ENCODE results near the gene CAPN8.

Gene CAPN8

DNA sequence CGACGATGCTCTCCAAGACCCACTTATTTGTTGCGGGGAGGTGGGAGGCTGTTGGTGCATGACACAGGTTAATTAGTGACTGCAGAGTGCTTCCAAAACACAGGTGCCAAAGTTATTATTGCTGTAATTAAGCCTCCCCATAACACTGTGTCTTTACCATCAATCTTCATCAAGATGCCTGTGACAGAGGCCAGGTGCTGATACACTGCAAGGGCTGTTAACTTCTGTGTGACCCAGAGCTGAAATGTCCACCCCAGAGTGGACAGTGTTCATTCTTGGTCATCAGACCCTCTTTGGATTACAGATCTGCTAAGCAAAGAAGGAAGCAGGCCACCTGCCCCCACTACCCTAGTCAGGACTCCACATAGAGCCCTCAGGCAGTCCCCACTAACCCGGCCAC is 55.5 kb downstream of the CAPN8 start:
- no peak for FAIRE-seq

DNA sequence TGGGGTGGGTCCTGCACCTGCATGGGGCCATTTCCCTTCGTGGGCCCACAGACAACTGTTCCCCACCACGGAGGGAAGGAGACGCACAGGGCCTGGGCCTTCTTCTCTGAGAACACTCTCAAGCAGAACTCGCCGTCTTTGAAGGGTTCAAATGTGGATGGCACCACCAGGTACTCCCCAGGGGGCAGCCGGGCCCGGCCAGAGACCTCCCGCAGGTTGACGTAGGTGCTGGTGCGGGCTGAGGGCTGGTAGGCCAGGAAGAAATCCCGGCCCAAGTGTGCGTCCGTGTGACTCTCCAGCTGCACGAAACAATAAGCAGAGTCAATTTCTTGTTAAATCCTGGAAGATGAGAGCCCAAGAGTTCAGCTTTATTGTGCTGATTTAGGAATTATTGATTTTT is 56.4 kb downstream of the CAPN8 start:
- no peak for FAIRE-seq

- no peak for FAIRE-seq
Observed at GRCh38 chr1:223558512-223558911, 107.0 kb downstream of the CAPN8 start.

DNA sequence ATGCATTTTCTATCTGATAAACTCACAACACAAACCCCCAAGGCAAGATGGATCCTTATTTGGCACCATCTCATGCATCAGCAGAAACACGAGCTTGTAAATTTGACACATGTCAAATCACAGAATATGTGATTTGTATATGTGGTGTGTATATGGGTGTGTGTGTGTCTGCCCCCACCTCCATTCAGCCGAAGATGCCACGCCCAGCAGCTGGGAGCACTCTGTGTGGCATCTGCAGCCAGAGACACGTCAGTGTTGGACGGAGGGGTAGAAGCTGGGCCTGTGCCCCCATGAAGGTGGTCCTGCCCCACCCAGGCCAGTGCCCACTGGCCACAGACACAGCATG is 108.4 kb downstream of the CAPN8 start:
- no peak for FAIRE-seq

DNA sequence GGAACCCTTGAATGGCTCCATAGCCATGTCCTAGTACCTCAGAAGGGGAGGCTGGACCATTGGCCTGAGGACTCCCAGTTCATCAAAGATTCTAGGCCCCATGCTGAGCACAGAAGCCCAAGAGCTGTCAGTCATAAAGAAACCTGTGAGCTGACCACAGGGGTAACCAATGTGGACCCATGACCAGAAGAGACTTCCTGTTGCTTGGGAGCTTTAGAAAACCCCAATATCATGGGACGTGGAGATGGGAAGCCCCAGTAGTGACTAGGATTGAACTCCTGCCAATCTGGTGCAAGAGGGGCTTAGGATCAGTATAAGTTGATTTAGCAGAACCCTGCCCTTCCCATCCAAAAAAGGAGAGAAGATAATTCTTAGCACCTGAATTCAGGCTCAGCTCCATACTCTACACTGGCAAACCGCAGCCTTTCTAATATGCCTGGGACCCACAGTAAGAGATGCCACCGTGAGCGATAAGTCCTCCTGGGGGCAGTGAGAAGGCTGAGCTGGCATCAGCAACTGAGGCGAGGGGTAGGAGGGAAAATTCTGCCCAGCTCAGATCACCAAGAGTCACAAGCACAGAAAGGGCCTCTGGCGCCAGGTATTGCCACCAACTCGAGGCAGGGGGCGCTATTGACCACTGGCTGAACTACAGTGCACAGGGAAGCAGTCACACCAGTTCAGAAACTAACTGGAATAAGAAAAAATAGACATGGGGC is 108.9 kb downstream of the CAPN8 start:
- no peak for FAIRE-seq

GRCh38 chr1:223553957-223554356 is 111.5 kb downstream of the CAPN8 start:
- FAIRE-seq: no peak

DNA sequence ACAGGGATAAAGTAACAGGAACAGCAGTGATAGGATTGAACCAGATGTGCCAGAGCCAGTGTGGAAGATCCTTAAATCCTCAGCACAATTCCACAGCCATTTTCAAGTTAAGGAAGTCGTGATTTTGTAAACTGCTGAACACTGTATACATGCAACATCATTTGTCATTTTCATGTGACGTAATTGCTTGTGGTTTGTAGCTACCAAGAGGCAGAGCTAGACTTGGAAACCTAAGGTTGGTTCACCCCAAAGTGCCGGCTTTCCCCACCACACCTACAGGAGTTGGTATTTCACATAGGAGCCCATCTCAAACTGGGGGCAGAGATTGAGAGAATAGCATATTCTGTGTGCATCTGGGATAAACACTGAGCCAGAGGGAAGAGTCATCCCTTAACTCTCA is 113.9 kb downstream of the CAPN8 start:
- FAIRE-seq: no peak

GRCh38 chr1:223549740-223550139 is 115.8 kb downstream of the CAPN8 start:
- no peak for FAIRE-seq

DNA sequence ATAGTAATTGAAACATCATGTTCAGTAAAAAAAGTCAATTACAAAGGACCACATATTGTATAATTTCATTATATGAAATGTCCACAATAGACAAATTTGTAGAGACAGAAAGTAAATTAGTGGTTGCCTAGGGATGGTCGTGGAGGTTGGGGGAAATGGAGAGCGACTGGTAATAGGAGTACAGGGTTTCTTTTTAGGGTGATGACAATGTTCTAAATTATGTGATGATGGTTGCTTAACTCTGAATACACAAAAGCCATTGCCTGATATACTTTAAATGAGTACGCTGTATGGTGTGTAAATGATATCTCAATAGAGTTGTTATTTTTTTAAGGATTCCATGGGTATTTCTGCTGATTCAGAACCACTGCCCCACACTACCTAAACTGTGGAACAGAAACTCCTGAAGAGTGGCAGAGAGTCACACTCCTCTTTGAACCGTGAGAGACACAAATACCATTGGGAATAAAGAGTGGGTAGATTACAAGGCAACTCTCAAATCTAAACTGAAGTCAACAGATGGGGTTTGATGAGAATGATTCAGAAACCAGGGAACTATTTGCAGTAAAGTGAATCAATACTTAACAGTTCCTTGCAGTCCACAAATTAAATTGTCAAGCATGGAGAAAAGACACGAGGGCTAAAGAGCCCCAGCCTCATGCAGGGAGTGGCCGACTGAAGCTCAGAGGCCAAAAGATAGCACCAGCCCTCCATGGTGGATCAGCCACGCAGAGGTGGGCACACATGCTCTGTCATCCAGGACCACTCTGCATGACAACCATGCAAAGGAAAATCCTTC is 118.0 kb downstream of the CAPN8 start:
- FAIRE-seq: no peak

GRCh38 chr1:223545343-223545742 is 120.2 kb downstream of the CAPN8 start:
- FAIRE-seq: no peak

DNA sequence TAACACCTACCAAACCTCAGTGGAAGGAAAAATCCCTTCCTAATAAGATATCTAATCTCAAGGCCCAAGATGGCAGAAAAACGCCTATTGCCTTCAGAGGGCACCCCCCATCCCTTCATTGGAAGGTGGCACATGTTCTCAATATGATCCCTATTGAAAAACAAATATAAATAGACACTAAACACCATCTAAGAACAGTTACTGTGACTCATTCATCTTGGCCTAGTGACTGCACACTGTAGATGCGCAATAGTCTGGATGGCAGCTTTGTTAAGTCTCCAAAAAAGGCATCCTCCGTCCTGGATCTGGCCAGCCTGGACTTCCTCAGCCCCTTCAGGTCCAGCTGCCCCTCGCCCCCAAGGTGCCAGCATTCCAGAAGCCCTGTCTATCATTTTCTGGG is 121.9 kb downstream of the CAPN8 start:
- no peak for FAIRE-seq

DNA sequence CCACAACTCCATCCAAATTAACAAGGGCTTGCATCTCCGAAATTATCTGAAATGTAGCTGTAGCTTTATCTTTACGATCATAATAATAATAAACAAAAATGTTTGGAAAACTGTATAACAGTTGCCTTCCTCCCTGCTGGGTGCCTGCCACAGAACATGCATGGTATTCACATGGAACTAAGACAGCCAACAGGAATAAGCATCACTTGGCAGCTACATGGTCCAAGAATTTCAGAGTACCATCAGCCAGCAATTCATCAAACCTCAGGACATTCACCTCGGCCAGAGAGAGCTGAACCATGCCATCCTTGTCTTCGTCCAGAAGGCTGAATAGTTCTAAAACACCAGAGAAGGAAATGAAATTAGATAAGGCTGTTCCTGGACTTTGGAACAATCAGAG is 122.7 kb downstream of the CAPN8 start:
- FAIRE-seq: no peak

- no peak for FAIRE-seq
Observed at GRCh38 chr1:223540485-223541106, 124.9 kb downstream of the CAPN8 start.

DNA sequence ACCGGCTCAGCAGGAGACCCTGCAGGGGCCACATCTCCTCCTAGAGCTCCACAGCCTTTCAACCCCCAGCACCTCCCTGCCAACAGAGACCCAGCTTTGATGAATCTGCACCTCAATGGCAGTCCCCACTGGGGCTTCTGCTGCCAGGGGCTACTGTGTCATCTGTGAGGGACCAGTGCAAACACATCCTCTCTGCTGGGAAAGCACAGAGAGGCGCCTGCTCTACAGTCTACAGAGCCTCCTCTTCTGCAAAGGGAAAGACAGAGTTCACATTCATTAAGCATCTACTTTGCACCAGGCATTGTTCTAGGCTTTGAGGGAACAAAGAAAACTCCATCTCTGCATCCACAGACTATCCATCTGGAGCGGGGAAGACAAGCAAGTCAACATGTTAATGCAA is 125.8 kb downstream of the CAPN8 start:
- no peak for FAIRE-seq

DNA sequence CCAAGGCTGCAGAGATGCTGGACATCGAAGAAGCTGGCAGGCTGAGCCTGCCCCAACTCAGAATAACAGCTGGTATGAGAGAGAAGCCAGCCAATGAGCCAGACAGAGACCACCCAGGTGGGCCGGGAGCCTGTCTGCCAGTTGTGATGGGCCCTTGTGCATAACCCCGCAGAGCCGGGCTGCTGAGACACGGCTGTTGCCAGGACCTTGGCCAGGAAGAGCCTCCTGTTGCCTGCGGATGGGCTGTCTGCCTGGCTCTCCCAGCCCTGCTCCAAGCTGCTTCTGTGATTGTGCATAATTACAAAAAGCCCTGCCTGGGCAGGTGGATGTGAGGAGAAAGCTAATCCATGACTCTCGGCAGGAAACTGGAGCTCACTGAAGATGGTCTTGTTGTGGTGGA is 126.5 kb downstream of the CAPN8 start:
- no peak for FAIRE-seq

DNA sequence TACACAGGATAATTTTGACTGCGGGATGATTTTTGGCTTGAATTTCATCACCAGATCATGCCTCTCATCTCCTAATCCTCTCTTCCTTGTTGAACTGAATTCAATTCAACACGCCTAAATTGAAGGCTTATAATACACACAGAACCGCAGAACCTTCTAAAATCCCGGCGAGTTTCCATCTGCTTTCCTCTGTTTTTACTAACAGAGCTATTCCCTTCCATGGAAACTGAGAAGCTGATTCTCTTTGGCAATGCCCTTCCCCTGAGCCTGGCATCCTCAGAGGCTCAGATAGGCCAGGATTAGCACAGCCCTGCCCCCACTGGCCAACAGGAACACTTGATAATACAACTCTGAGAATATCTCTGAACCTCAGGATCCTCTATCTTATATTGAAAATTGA is 130.2 kb downstream of the CAPN8 start:
- no peak for FAIRE-seq

DNA sequence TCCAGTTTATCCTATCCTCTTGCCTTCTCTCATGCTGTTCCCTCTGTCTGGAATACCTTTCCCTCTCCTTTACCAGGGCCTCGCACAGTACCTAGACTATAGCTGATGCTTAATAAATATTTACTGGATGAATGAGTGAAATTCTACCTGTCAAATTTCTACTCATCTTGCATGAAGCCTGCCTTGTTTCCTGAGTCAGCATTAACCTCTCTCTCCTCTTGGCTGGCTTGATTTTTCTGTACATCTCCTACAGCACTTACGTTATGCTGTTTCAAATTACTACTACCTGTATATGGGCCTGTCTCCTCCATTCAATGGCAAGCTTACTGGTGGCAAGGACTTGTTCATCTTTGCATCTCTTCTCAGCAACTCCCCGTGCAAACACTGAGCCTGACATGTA is 130.8 kb downstream of the CAPN8 start:
- no peak for FAIRE-seq

DNA sequence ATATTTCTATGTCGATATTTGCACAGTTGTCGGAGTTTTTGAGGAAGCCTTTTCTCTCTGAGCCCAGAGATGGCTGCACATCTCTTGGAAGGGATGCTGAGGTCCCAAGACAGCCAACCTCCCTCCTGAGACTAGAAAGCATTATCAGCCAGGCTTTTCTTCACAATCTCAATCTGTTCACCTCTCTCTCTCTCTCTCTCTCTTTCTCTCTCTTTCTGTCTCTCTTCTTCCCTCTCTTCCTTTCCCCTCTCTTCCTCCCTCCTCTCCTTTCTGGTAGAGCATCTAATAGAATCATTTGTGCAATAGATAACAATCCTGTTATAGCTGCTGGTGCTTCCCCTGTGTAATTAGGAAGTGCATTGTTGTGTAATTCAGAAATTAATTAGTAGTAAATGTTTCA is 131.8 kb downstream of the CAPN8 start:
- no peak for FAIRE-seq

GRCh38 chr1:223531742-223532341 is 133.7 kb downstream of the CAPN8 start:
- FAIRE-seq: no peak

- no peak for FAIRE-seq
Observed at GRCh38 chr1:223525957-223526356, 139.5 kb downstream of the CAPN8 start.

DNA sequence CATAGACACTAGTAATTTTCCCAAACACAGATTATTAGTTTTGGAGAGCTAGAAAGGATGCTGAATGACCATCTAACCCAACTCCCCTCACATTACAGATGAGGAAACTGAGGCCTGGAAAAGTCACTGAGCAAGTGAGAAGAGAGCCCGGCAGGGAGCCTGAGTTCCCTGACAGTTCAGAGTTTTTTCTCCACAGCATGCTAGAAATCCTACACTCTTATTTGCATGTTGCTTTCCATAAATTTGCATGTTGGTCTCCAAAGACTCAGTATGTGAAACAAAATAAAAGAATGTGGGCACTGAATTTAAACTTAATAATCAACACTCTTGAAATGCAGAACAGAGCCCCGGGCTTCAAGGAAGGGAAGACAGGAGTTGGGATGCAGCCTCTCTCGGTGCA is 140.0 kb downstream of the CAPN8 start:
- no peak for FAIRE-seq

DNA sequence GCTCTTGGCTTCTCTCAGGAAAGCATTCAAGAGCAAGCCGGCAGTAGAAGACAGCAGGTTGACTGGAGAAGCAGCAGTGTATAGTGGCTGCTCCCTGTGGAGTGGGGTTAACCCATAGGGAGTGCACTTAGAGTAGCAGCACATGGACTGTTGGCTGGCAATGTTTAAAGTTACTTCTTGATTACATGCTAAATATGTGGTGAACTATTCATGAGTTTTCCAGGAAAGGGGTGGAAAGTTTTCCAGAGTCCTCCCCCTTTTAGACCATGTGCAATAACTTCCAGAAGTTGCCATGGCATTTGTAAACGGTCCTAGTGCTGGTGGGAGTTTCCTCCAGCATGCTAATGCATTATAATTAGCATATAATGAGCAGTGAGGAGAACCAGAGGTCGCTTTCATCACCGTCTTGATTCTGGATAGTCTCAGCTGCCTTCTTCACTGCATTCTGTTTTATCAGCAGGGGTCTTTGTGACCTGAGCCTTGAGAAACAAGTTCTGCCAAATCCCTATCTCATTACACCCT is 140.5 kb downstream of the CAPN8 start:
- no peak for FAIRE-seq

DNA sequence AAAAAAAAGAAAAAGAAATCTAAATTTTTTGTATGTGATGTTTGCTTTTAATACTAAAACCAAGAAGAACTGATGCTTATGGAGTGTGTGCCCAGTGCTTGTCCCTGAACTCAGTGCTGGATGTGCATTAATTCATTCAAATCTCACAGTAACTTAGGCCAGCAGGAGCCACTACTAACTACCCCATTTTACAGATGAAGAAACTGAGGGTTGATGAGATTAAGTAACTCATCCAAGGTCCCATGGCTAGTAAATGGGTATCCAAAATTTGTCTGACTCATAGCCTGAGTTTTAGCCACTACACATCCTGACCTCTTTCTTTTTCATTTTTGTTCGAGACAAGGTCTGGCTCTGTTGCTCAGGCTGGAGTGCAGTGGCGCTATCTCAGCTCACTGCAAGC is 144.4 kb downstream of the CAPN8 start:
- no peak for FAIRE-seq

DNA sequence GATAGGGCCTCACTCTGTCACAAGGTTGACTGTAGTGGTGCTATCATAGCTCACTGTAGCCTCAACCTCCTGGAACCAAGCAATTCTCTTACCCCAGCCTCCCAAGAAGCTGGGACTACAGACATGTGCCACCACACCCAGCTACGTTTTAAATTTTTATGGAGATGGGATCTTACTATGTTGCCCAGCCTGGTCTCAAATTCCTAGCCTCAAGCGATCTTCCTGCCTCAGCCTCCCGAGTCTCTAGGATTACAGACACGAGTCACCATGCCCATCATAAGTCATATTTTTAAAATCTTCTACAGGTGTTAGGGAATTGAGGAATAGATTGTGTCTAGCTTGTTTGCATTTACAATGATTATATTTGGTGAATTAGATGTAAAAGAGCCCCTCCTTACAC is 145.3 kb downstream of the CAPN8 start:
- FAIRE-seq: no peak

Data from islet of Langerhans (tissue), 1 donor.